Gastroesophageal sphincter (tissue), 3 donors: ENCODE measurements around the gene PBX3.

Experiments
- CTCF ChIP-seq, 4 experiments: fragments of 200-600 bp in 2 of 4; fragments of 450-650 bp in 2 of 4; sonication (generic) in 1 of 4; IDR thresholded peaks; one replicate each; pipeline ENCODE4 v1.5.1; 2017 to 2019; ENCODE audit warnings: antibody characterized with exemption in 4 of 4, mild to moderate bottlenecking in 2 of 4, moderate library complexity in 2 of 4
- POLR2A ChIP-seq, 2 donors: fragments of 450-650 bp; IDR thresholded peaks; one replicate each; pipeline ENCODE4 v1.6.1; 2017; ENCODE audit warnings: antibody characterized with exemption in 2 of 2, mild to moderate bottlenecking in 2 of 2, moderate library complexity in 1 of 2
- POLR2AphosphoS5 ChIP-seq: sonication (generic); formaldehyde crosslinking; IDR thresholded peaks from one replicate; pipeline ENCODE4 v1.6.1; 2017; ENCODE audit warnings: antibody characterized with exemption

- TF ChIP-seq CTCF (IDR thresholded peaks at IDR 0.05) (no peak), POLR2AphosphoS5 (no peak), POLR2A (IDR thresholded peaks at IDR 0.05) (no peak)
Observed at GRCh38 chr9:125902214-125902613, 155.0 kb downstream of the PBX3 start.
